ENCODE data around the gene HPS1. TPM values are rescaled to one million over a fixed set of nuclear protein-coding genes. Genes with fewer than 3 reads are reported as not detected.

HPS1 gene
- total RNA-seq, 4 donors from 2014 or later, result 51.4 to 74.4 (median 60.8) TPM

DNA sequence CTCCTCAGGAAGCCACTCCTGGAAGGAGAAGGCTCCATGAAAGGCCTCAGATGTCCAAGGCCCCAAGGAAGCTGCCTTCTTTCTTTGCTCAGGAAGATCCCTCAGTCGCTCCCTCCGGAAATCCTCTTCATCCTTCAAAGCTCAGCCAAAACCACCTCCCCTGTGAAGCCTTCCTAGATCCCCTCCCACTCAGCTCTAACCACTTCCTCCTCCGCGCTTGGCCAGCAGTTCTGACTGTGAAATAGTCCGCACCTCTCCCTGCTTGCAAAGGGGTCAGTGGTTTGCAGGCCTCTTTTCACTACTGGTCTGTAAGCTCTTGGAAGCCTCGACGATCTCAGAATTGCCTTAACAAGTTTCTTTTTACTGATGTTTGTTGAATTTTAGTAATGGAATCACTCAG, 55.7 kb downstream of the HPS1 start:
- Histone ChIP-seq H3K4me3 (no peak overlapping the region), H3K36me3 (peaks cover 0 to 64% of the 10 kb centered on the region in 2 donors), H3K27ac (peak overlapping the region in 1 of 4 donors; percentile 35), H3K4me1 (peaks cover 0 to 19% (median 0%) of the 10 kb centered on the region in 3 donors), H3K9me3 (no peaks in the 10 kb centered on the region), H3K27me3 (no peaks in the 10 kb centered on the region)
- WGBS, 2 donors (ENCODE audit: low coverage in 1 of 2), result 72 to 81% methylated on average over 6 to 7 of the region's 7 CpGs
- TF ChIP-seq, protein P1, sequence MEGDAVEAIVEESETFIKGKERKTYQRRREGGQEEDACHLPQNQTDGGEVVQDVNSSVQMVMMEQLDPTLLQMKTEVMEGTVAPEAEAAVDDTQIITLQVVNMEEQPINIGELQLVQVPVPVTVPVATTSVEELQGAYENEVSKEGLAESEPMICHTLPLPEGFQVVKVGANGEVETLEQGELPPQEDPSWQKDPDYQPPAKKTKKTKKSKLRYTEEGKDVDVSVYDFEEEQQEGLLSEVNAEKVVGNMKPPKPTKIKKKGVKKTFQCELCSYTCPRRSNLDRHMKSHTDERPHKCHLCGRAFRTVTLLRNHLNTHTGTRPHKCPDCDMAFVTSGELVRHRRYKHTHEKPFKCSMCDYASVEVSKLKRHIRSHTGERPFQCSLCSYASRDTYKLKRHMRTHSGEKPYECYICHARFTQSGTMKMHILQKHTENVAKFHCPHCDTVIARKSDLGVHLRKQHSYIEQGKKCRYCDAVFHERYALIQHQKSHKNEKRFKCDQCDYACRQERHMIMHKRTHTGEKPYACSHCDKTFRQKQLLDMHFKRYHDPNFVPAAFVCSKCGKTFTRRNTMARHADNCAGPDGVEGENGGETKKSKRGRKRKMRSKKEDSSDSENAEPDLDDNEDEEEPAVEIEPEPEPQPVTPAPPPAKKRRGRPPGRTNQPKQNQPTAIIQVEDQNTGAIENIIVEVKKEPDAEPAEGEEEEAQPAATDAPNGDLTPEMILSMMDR (IDR thresholded peaks at IDR 0.05), result no peak
- TF ChIP-seq POLR2A (IDR thresholded peaks at IDR 0.05) (no peak), EP300 (IDR thresholded peaks at IDR 0.05) (no peak), POLR2AphosphoS5 (IDR thresholded peaks at IDR 0.05) (no peak)
- ATAC-seq, result no peak

DNA sequence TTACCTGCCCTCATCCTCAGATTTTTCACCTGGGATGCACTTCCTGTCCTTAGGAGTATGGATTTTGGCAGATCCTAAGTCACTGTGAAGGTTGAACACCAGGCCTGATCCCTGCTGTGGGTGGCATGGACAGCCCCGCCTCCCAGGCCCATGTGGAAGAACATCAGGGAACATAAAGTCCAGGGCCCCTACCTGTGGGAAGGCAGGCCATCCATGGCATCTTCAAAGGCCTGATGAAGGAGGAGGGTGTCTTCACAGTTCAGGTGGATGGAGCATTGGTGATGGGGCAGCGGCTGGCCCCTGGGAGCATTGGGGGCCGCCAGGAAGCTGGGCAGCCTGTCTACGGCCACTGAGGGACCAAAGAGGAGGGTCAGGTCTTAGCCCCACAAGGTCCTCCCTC, 56.3 kb downstream of the HPS1 start:
- no peak overlapping the region for H3K27ac ChIP-seq
- peaks cover 0 to 64% of the 10 kb centered on the region in 2 donors for H3K36me3 ChIP-seq
- no peaks in the 10 kb centered on the region for H3K9me3 ChIP-seq
- no peak overlapping the region for H3K4me3 ChIP-seq
- peaks cover 0 to 19% (median 0%) of the 10 kb centered on the region in 3 donors for H3K4me1 ChIP-seq
- 90% methylated on average over 2 of the region's 4 CpGs; no CpG with 5 or more reads in 1 of the 2 donors for WGBS, 2 donors (ENCODE audit: low coverage in 1 of 2)
- H3K27me3 ChIP-seq, result no peaks in the 10 kb centered on the region
- no peak for ATAC-seq
- TF ChIP-seq POLR2AphosphoS5 (IDR thresholded peaks at IDR 0.05), result no peak
- no peak for TF ChIP-seq EP300 (IDR thresholded peaks at IDR 0.05)
- no peak for TF ChIP-seq POLR2A (IDR thresholded peaks at IDR 0.05)
- TF ChIP-seq, protein P1 (IDR thresholded peaks at IDR 0.05), result no peak

DNA sequence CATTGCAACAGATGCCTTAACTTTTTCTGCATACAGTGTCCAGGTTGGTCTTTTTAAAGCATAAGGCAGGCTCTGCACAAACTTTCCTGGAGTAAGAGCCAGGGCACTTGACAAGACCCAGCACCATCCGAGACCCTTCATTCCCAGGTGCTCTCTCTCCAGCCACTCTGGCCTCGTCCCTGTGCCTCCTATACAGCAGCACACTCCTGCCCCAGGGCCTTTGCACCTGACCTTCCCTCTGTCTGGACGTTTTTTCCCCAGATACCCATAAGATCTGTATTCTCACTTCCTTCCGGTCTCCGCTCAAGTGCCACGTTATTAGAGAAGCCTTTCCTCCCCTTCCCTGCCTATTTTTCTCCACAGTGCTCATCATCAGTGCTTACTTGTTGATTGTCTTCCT, 57.3 kb downstream of the HPS1 start:
- Histone ChIP-seq H3K9me3 (no peaks in the 10 kb centered on the region), H3K27ac (no peak overlapping the region), H3K4me3 (no peak overlapping the region), H3K27me3 (no peaks in the 10 kb centered on the region), H3K4me1 (peaks cover 0 to 19% (median 0%) of the 10 kb centered on the region in 3 donors), H3K36me3 (peaks cover 0 to 64% of the 10 kb centered on the region in 2 donors)
- no peak for ATAC-seq
- TF ChIP-seq, protein P1 (IDR thresholded peaks at IDR 0.05), result no peak
- no peak for TF ChIP-seq POLR2AphosphoS5 (IDR thresholded peaks at IDR 0.05)
- no peak for TF ChIP-seq EP300 (IDR thresholded peaks at IDR 0.05)
- 75 to 82% methylated on average over 5 to 6 of the region's 6 CpGs for WGBS, 2 donors (ENCODE audit: low coverage in 1 of 2)

DNA sequence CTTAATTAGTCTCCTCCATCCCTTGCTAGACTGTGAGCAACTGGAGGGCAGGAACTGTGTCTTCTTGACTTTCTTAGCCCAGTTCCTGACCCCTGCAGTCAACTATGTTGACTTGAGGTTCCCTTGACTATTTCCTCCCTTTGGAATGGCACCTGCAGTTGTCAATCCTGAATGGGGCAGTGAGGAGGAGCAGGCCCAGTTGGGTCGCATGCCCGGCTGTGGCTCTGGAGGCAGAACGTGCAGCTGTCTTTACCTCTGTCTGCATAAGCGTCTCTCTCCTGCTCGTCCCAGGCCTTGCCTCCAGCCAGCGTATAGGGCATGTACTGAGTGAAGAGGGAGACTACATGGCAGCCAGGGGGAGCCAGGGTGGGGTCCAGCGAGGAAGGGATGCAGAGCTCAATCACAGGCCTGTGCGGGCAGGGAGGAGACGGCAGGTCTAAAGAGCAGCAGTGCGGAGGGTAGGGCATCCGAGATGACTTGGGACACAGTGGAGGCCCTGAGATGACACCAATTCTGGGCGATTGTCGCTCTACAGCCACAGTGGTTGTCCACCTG, 58.6 kb downstream of the HPS1 start:
- TF ChIP-seq POLR2AphosphoS5 (IDR thresholded peaks at IDR 0.05) (no peak), POLR2A (IDR thresholded peaks at IDR 0.05) (no peak), EP300 (IDR thresholded peaks at IDR 0.05) (no peak)
- TF ChIP-seq, protein P1 (IDR thresholded peaks at IDR 0.05), result no peak
- no peak overlapping the region for H3K27ac ChIP-seq
- H3K4me1 ChIP-seq, result peaks cover 0 to 19% (median 0%) of the 10 kb centered on the region in 3 donors
- H3K27me3 ChIP-seq, result no peaks in the 10 kb centered on the region
- ATAC-seq, result no peak
- peaks cover 0 to 65% of the 10 kb centered on the region in 2 donors for H3K36me3 ChIP-seq
- no CpG with 5 or more reads among the region's 13 CpGs for WGBS, 2 donors (ENCODE audit: low coverage in 1 of 2)
- no peaks in the 10 kb centered on the region for H3K9me3 ChIP-seq
- H3K4me3 ChIP-seq, result no peak overlapping the region

DNA sequence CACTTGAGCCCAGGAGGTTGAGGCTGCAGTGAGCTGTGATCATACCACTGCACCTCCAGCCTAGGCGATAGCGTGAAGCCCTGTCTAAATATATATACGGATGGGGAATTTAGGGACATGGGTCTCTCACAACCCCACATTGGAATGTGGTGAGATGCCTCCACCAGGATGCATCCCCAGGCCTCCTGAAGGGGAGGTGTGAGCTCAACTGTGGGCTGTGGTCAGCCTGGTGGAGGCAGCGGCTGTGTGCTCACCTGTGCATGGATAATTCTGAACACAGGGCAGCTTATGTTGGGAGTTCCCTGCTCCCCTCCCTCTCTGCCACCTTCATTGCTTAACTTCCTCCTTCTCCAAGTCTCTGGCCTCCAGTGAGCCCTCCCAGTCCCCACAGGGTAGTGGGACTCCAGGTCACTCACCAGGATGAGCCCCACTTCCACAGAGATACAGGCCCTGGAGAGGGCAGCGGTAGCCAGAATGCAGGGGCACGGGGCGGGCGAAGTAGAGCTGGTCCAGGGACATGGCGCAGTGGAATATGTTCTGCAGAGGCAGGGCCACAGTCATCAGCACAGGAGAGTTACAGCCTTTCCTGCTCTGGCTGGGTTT, 62.1 kb downstream of the HPS1 start:
- WGBS, 2 donors (ENCODE audit: low coverage in 1 of 2), result 77% methylated on average over 3 of the region's 9 CpGs; no CpG with 5 or more reads in 1 of the 2 donors
- ATAC-seq, result no peak
- no peak overlapping the region for H3K27ac ChIP-seq
- H3K9me3 ChIP-seq, result no peaks in the 10 kb centered on the region
- TF ChIP-seq POLR2A (IDR thresholded peaks at IDR 0.05) (no peak), POLR2AphosphoS5 (IDR thresholded peaks at IDR 0.05) (no peak), EP300 (IDR thresholded peaks at IDR 0.05) (no peak)
- TF ChIP-seq, protein P1 (IDR thresholded peaks at IDR 0.05), result no peak
- H3K36me3 ChIP-seq, result peaks cover 0 to 71% of the 10 kb centered on the region in 2 donors
- H3K4me3 ChIP-seq, result no peak overlapping the region
- no peaks in the 10 kb centered on the region for H3K4me1 ChIP-seq
- H3K27me3 ChIP-seq, result no peaks in the 10 kb centered on the region
